Activated effector memory CD4-positive, alpha-beta T cell treated with anti-CD3 and anti-CD28 coated beads, Interleukin-2, amount 50 U/mL, for 16 hours (primary cell): ENCODE data around the gene MYH13.

Experiments used
- DNase-seq: peaks from one replicate; pipeline ENCODE4 v3.0.0-alpha.2; 2020

MYH13 gene

DNA sequence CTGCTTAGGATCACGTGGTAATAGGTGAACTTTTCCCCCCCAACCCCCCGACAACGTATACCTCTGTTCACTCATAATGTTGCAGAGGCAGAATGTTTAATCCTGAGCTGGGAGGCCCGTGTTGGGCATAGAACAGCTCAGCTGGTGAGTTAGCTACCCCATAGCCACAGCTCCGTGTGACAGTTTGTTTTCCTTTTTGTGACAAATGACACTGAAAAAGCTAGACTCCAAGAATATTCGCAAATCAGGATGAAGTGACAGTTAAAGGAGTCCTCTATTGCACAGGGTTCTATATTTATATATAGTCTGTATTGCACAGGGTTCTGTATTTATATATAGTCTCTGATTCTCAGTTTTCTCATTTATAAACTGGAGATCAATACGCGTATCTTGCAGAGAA is 33.8 kb downstream of the MYH13 start:
- no peak for DNase-seq

- no peak for DNase-seq
Measured at GRCh38 chr17:10337976-10338375, 34.8 kb downstream of the MYH13 start.

GRCh38 chr17:10337136-10337535 is 35.7 kb downstream of the MYH13 start:
- no peak for DNase-seq

GRCh38 chr17:10336393-10336792 is 36.4 kb downstream of the MYH13 start:
- DNase-seq: no peak

GRCh38 chr17:10332515-10332914 is 40.3 kb downstream of the MYH13 start:
- DNase-seq: no peak

DNA sequence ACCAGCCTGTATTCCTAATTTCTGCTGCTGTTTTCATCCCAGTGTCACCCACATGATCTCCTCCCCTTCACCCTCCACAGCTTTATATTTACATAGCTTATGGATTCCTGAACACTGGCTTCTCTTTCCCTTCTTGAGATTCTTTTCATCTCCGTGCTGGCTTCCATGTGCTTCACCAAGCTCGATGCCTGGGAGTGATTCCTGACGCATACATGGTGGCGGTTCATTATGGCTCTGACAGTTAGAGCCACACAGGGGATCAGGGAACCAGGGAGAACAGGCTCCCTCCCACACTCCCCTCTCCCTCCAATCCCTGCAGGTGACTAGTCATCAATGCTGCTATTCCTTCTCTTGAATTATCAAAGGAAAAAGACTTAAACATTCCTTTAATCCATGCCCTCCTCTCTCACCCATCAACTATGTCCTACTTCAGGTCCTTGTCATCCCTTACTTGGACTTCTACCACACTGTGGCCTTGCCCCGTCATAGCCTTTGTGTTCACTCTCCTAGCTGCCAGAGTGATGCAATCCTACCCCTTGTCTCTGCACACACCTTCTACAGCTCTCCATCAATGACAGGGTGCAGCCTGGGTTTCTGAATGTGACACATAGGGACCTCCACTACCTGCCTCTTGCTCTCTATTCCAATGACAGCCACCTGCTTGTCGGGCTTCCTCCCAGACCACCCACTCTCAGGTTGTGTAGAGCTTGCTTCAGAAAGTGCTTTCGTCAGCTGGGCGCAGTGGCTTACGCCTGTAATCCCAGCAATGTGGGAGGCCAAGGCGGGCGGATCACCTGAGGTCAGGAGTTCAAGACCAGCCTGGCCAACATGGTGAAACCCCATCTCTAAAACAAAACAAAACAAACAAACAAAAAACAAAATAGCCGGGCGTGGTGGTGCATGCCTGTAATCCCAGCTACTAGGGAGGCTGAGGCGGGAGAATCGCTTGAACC is 43.6 kb downstream of the MYH13 start:
- no peak for DNase-seq

GRCh38 chr17:10328206-10328605 is 44.6 kb downstream of the MYH13 start:
- DNase-seq: no peak

- peak; percentile 86 for DNase-seq
Measured at GRCh38 chr17:10327640-10328039, 45.2 kb downstream of the MYH13 start.

- no peak for DNase-seq
Measured at GRCh38 chr17:10325031-10325695, 47.6 kb downstream of the MYH13 start.

DNA sequence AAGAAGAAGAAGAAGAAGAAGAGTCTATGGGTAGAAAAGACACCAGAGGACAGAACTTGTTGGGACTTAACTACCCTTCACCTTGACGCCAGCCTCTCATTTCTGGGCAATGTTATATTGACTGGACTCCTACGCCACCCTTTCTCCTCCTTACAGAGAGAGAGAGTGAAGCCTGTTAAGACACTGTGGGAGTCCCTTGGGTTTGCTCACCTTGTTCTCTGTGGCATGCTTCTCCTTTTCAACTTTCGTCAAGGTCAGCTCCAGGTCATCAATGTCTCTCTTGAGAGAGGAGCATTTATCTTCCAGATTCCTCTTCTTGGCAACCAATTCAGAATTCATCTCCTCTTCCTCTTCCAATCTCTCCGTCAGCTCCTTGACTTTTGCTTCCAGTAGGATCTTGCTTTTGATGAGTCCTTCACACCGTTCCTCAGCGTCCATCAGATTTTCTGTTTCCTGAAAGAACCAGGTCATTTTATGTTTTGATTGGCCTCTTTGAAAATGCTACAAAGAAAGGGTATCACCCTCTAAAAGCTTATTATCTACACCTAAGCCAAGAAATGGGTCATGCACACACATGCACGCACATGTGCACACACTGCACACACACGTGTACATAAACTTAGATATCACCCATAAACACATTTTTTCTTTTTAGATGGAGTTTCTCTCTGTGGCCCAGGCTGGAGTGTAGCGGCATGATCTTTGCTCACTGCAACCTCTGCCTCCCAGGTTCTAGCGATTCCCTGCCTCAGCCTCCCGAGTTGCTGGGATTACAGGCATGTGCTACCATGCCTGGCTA is 48.8 kb downstream of the MYH13 start:
- DNase-seq: no peak

DNA sequence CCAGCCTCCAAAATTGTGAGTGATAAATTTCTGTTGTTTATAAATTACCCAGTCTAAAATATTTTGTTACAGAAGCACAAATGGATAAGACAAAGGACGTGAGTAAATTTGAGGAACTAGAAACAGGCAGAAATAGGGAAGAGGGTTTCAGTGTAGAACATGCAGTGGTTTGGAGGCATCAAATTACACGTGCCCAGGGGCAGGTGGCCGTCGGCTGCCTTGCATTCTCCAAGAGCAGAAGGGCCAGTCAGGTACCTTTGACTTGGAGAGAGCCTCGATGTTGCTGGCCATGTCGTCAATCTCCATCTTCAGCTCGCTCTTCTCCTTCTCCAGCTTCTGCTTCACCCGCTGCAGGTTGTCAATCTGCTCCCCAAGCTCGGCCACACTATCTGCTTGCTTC is 54.3 kb downstream of the MYH13 start:
- no peak for DNase-seq

DNA sequence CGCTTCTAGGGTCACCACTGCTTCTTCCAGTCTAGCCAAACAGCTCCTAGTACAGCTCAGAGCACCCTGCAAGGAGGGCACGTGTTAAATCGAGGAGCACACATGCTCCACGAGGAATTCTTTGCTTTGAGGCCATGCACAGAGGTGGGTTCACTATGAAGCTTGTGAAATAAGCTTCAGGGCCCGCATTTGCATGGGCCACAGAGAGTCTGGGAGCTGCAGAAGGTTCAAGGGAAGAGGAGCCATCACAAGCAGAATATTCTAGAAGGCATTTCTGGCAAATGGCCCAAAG is 55.3 kb downstream of the MYH13 start:
- DNase-seq: no peak

GRCh38 chr17:10316801-10317542 is 55.8 kb downstream of the MYH13 start:
- no peak for DNase-seq

GRCh38 chr17:10314329-10314728 is 58.5 kb downstream of the MYH13 start:
- no peak for DNase-seq

DNA sequence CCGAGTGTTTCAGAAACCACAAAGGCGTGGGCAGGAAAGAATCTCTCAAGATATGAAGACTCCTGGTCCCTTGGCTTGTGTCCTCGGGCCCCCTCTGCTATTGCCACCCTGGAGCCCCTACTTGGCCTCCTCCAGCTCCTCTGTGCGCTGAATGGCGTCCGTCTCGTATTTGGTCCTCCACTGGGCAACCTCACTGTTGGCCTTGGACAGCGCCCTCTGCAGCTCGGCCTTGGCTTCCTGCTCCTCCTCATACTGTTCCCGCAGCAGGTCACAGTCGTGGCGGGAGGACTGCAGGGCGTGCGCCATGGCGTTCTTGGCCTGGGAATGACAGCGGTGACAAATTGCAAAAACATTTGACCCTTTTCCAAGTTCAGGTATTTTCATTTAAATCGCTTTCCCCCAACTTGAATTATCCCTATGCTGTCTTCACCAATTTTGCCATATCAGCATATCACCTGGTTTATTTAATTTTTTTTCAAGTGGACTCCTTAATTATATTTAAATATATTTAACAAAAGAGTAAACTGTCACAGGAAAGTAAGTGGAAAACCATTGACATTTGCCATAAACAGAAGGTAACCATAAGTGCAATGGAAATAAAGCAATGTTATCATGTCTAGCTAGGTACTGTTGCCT is 59.7 kb downstream of the MYH13 start:
- DNase-seq: no peak

DNA sequence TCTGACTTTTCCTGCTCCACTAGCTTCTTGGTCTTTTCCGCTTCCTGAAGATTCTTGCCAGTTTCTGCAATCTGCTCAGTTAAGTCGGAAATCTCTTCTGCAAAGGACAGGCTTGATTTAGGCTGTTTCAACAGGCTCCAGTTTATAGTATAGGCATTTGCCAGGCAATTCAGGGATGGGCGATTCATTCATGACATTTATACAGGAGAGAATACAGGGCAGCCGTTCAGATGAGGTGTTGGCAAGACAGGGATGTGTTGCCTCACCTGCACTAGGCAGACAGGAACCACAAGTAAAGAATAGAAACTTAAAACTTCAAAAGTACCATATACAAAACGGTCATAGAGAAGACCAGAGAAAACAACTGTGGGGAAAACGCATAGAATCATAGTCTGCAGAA is 61.7 kb downstream of the MYH13 start:
- DNase-seq: no peak

- DNase-seq: no peak
Measured at GRCh38 chr17:10309003-10309974, 63.5 kb downstream of the MYH13 start.

- DNase-seq: no peak
Measured at GRCh38 chr17:10306585-10306984, 66.2 kb downstream of the MYH13 start.

- no peak for DNase-seq
Measured at GRCh38 chr17:10305398-10305797, 67.4 kb downstream of the MYH13 start.

- no peak for DNase-seq
Measured at GRCh38 chr17:10304758-10305300, 68.0 kb downstream of the MYH13 start.

GRCh38 chr17:10297691-10298090 is 75.1 kb downstream of the MYH13 start:
- no peak for DNase-seq
